Stimulated activated CD8-positive, alpha-beta memory T cell treated with anti-CD3 and anti-CD28 coated beads, Interleukin-12 subunit alpha, Interleukin-12 subunit beta, amount 100 ng/mL, for 24 hours (primary cell): ENCODE data around the gene TESK1.
"Not testable (repeated sequence)": the region's sequence is repeated elsewhere in the genome, so short reads cannot be mapped to it uniquely, and the experiment has no call there.

Experiments
- DNase-seq: peaks from one replicate; pipeline ENCODE4 v3.0.0-alpha.2; 2020; ENCODE audit errors: extremely low read depth

The TESK1 gene

DNA sequence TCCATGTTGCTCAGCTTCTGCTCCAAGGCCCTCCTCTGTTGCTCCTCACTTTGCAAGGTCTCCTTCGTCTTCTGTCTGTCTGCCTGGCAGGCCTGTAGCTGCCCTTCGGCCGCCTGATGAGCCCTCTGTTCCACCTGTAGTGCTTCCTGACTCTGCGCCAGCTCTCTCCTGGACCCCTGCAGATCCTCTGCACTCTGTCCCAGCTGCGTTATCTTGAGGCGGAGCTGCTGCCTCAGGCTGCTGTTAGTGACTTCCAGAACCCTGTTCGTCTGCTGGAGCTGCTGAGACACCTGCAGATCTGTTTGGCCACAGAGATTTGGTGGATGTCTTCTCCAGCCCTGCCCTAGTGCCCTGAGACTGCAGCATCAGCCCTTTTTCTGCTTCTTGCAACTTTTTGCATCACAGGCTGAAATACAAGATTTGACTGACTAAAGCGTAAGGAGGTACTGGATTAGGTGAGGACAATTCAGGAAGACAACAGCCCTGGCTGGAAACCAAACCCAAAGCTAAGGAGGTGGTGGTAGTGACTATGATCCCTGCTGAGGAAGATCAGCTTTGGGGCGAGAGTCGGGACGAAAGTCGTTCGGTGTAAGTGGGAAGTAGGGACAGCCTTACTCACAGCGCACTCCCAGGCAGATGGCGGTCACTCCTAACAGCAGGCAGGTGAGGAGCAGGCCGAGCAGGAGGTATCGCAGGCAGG is 11.1 kb downstream of the TESK1 start:
- no peak for DNase-seq

DNA sequence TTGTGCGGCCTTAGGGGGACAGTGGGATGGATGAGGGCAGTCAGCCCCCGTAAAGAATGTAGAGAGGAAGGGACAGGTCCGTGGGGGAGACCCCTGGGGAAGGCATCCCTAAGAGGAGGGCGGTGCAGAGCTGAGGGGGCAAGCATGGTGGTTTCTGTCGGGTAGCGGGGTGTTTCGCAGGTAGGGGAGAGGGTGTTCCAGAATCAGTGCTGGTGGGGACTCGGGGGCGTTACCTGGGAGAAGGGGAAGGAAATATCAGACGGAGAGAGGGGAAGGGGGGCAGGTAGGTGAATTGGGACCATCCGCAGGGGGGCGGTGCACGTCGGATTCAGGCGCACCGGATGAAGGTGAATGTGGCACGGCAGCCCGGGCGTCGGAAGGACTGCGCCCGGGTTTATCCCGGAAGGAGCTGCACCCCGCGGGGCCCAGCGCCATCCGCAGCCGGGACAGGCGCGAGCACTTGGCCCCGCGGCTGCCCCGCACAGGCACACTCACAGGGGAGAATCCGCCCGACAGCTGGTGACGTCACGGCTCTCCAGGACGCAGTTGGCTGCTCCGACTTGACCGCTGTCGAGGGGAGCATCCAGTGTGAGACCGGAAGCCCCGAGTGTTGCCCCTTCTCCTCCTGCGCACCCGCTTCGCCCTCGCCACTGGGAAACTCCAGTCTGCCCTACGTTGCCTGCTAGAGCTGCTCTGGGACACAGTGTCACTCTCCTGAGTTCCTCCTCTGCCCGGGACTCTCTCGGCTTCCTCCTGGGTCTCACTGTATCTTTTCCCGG is 11.8 kb downstream of the TESK1 start:
- no peak for DNase-seq

DNA sequence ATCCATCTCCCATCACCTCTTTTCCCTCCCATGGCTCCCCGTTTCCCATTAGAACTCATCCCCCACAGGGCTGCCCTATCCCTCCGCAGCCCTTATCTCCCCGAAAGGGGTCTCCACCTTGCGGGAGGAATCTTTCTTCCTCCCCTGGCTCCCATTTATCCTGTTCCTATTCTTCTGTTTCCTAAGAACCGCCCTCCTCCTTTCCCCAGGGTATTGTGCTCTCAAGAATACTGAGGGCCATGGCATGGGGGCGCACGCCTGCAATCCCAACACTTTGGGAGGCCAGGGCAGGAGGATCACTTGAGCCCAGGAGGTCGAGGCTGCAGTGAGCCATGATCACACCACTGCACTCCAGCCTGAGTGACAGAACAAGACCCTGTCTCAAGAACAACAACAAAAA is 12.5 kb downstream of the TESK1 start:
- no peak for DNase-seq

DNA sequence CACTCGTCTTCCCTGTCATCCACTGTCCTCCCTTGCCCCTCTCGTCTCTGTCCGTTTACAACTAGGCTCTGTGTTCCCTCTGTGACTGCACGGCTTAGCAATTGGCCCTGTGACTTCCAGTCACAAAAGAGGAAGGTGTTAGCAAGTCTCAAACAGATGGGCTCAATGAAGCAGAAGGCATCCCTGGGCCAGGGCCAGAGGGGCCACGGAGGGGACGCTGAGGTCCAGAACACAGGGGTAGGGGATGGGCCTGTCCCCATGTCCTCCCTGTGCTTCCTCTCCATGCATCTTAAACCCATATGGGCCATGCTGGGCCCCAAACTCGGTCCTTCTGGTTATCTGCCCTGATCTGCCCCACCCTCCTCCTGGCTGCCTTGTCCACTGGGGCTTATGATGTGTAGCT is 13.3 kb downstream of the TESK1 start, which contains the start of gene CD72:
Gene CD72, minus strand, starts transcription at position 89 of the 403 bp plus-strand sequence. CDS start 110 bp downstream, outside the sequence.
- DNase-seq = no peak

DNA sequence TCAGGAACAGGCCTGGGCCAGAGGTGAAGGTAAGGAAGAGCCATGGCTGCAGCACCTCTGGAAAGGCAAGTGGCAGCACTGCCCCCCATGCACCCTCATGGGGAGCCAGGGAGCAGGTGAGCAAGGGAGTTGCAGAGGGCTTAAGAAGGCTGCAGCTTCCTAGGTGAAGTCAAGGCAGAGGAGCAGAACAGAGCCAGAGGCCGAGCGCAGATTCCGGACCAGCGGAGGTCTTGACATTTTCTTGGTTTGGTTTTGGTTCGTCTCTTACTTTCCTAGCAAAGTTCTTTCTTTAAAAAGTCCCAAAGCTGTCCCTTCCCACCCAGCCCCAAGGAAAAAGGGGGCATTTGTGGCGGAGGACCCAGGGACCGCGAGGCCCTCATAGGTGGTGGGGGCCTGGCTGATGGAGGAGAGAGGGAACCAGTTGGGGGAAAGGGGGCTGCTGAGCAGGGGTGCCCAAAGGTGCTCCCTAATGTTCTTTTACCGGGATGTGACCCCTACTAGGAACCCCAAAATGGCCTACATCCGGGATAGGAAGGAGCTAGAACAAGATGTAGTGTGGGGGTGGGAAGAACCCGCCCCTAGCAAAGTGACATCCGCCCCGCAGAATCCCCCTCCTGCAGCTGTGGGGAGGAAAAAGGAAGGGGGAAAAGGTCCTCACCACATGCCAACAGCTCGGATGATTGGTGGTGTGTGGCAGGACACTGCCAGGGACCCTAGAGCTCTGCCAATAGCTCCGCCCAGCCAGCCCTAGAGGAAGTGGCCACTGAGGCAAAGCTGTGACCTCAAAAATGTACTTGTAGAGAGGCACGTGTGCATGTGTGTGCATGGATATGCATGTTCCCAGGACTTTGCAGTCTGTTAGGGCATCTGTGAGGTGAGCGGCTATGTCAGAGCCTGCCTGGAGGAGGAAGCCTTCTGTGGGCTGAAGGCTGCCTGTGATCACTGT is 14.1 kb downstream of the TESK1 start:
- DNase-seq = no peak

DNA sequence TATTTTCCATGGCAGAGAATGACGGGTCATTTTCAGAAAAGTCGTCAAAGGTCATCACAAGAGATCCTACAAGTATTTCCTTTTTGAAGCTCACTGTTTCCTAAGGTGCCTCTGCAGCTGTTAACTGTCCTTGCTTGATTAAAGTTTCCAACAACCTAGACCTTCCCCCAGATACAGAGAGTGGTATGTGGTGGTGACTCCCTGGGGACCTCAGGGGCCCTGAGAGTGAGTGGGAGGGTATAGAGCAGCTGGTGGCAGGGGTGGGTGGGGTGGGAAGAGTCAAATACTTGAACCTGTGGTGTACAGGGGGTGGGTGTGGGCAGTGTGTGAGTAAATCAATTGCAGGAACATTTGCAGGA is 14.7 kb downstream of the TESK1 start:
- no peak for DNase-seq

DNA sequence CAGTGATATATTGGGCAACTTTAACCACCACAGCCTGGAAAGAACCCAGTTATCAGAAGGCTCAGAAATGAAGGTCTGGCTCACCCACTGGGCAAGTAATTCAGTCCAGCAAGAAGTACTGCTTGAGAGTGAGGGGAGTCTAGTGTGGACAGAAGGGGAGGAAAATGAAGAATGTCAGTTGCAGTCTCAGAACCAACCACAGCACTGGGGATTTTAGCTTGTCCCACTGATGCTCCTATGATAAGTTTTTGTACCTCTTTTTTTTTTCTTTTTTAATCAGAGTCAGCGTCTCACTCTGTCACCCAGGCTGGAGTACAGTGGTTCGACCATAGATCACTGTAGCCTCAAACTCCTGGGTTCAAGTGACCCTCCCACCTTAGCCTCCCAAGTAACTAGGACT is 22.5 kb downstream of the TESK1 start:
- no peak for DNase-seq

DNA sequence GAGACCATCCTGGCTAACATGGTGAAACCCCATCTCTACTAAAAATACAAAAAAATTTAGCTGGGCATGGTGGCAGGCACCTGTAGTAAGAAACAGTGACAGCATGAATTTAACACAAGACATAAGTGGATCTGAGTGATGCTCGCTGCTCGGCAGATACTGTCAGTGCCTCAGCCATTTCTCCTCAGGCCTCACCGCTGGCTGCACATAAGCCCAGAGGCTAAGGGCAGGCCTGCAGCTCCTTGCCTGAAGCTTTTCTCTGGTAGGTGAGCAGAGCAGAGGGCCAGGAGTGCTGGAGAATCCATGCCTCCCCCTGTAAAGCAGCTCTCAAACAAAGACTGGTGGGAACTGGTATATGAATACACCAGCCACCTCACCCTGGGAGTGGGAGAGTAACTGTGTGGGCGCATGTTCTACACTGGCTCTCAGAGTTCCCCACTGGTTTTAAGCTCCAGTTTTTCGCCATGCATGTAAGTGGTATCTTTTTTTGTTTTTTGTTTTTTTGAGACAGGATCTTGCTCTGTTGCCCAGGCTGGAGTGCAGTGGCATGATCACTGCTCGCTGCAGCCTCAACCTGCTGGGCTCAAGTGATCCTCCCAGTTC is 23.4 kb downstream of the TESK1 start:
- DNase-seq = no peak

DNA sequence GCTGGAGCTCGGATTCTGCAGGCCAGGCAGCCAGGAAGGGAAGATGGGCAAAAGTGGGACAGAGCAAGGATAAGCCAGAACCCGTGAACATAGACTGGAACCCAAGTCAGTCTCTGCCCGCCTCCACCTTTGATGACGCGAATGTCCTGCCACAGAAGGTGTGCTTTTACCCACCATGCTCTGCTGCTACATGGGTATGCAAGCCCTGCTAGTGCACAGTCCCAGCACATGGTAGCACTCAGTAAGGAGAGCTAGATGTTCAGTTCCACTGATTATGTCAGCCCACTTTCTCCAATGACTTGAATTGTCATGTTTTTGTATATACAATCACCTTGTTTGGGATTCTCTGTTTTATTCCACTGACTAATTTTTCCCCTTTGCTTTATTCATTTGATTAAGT is 24.5 kb downstream of the TESK1 start:
- DNase-seq = no peak

DNA sequence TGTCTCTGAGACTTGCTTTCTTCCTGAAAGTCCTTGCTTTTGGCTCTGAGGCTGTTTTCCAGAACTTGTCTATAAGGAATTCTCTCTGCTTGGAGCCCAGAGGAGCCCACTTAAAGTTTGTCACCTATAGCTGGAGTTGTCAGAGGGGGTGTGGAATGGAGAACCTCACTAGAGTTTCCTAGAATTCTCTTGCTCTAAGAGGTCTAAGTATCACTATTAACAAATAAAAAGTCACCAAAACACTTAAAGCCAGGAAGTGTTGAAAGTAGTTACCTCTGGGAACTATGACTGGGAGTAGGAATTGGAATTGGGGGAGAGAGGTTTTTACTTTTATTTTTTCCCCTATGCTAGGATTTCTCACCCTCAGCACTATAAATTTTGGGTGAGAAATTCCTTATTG is 30.7 kb downstream of the TESK1 start:
- no peak for DNase-seq

DNA sequence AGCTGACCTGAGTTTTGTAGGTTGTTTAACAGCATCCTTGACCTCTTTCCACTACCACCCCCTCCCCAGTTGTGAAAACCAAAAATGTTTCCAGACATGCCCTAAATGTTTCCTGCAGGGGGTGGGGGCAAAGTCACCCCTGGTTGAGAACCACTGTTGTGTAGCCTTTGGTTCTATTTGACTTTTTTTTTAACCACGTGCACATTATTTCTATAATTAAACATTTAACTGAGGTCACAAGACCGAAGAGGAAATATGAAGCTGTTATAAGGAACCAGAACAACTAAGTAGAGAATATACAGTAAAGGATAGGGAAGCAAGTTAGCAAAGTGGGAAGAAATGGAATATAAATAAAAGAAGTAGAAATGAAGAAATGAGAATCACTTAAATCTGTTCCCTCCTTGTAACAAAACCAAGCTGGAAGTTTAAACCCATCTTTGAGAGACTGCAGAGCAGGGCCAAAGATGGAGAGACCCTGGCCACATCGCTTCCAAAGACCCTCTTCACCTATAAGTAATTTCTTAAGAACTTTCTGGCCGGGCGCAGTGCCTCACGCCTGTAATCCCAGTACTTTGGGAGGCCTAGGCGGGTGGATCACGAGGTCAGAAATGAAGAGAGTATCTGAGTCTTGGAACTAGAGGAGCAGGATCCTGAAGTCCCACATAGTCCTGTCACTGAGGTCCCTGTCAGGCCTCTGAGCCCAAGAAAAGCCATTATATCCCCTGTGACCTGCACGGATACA is 31.2 kb downstream of the TESK1 start:
- no peak for DNase-seq

DNA sequence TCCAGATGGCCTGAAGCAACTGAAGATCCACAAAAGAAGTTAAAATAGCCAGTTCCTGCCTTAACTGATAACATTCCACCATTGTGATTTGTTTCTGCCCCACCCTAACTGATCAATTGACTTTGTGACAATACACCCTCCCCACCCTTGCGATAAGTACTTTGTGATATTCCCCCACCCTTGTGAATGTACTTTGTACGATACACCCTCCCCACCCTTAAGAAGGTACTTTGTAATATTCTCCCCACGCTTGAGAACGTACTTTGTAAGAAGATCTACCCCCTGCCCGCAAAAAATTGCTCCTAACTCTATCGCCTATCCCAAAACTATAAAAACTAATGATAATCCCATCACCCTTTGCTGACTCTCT is 31.8 kb downstream of the TESK1 start:
- DNase-seq = not testable (repeated sequence)

DNA sequence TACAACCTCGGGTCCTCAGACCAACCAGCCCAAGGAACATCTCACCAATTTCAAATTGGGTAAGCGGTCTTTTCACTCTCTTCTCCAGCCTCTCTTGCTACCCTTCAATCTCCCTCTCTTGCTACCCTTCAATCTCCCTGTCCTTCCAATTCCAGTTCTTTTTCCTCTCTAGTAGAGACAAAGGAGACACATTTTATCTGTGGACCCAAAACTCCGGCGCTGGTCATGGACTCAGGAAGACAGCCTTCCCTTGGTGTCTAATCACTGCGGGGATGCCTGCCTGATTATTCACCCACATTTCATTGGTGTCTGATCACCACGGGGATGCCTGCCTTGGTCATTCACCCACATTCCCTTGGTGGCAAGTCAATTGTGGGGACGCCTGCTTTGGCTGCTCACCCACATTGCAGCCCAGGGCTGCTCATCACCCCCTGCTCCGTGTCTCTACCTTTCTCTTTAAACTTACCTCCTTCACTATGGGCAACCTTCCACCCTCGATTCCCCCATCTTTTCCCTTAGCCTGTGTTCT is 32.4 kb downstream of the TESK1 start:
- DNase-seq = not testable (repeated sequence)

DNA sequence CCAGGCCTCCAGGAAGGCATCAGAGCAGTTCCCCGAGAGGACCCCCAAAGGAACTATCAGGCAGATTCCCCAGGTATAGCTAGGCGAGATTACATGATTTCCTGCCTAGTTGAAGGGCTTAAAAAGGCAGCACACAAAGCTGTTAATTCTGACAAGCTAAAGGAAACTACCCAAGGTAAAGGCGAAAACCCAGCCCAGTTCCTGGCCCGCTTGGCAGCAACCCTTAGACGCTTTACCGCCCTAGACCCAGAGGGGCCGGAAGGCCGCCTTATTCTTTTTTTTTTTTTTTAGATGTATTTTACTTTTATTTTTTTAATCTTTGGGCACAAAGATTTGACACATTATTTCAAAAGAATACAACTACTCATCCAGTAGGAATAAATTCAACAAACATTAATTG is 33.7 kb downstream of the TESK1 start:
- DNase-seq = not testable (repeated sequence)

DNA sequence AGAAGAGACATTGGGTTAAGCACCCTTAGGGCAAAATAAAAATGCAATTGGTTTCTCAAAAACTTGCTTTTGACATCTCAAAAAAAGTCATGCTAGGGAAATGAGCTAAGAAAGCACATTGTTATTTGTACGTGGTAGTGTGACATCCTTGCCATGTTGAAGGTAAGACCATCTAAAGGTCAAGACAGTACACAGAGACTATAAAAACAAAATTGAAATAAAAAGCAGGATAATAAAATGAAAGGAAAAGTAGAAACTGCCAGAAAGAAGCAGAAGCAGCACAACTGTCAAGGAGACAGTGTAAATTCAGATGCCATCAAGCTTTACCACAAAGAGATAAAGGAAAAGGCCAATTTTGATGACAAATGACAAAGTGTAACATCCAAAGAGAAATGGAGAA is 34.2 kb downstream of the TESK1 start:
- DNase-seq = not testable (repeated sequence)

DNA sequence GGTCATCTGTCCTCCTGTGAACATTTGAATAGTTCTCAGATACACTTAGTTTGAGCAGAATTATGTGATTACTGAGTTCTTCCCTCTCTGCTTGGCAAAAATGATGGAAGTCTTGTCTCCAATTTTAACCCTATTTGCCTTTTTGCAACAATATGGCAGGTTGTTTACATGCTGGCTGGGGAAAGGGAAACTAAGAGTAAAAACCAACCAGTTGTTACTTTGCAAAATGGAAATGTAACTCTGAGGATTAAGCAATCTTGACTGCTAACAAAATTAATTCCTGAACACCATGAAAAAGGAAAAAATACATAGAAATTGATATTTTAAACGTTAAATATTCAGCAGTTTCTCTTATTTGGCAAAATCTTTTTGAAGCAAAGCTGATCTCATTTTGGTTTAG is 34.6 kb downstream of the TESK1 start:
- no peak for DNase-seq

DNA sequence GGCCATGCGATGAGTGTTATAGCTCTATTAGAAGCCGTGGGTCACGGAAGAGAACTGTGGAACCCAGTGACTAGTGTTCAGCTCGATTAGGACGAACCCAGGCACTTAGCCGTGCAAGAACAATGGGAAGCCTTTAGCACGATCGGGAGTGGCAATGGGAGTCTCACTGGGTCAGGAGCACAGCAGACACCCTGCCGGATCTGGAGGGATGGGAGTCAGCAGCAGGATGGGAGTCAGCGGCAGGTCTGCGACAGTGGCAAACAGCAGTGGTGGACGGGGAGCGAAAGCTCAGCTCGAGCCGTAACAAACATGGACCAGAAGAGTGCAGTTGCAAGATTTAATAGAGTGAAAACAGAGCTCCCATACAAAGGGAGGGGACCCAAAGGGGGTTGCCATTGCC is 35.4 kb downstream of the TESK1 start:
- not testable (repeated sequence) for DNase-seq

DNA sequence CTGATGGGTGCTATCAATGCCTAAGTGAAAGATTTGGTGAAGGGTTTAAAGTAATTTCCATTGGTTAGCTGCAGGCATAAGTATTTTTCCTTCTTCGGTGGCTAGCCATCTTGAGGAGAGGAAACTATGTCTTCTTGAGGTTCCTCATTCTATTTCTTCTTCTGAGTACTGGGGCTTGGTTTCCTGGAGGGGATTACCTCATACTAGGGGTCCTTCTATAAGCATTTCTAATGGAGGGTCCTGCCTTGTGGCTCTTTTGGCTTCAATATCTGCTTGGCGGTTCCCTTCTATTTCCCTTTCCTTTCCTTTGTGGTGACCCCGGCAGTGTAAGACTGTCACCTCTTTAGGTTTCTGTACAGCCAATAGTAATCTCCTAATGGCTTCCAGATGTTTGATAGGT is 36.4 kb downstream of the TESK1 start:
- not testable (repeated sequence) for DNase-seq

DNA sequence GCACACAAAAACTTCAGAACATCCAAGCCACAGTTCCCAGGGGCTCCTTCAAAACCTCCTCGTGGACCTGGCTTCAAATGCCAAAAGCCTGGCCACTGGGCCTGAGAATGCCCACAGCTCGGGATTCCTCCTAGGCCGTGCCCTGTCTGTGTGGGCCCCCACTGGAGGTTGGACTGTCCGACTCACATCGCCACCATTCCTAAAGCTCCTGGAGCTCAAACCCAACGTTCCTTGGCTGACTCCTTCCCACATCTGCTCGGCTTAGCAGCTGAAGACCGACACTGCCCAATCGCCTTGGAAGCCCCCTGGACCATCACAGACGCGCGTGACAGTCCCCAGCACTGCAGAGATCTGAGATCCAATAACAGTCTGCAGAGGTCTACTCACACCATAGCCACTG is 38.0 kb downstream of the TESK1 start:
- no peak for DNase-seq

DNA sequence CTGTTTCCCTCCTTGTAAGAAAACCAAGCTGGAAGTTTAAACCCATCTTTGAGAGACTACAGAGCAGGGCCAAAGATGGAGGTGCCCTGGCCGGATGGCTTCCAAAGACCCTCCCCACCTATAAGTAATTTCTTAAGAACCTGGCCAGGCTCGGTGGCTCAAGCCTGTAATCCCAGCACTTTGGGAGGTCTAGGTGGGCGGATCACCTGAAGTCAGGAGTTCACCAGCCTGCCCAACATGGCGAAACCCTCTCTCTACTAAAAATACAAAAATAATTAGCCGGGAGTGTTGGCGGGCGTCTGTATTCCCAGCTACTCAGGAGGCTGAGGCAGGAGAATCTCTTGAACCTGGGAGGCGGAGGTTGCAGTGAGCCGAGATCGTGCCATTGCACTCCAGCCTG is 40.7 kb downstream of the TESK1 start:
- DNase-seq = not testable (repeated sequence)

DNA sequence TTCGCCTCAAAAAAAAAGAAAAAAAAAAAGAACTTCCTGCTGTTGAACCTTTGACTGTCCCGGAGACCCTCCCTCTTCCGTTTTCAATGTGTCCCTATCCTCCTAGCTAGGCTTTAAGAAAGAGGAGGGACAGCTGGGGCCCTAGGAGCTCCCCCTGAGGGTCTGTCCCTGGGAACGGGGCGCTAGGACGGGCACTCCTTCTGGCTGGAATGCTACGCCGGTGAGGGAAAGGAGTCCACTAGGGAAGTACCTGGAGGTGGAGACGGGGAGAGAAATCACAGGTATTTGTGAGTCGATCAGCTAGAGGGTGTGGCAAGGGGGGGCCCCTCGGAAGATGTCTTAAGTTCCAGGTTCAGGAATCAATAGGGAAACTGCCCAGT is 41.1 kb downstream of the TESK1 start:
- no peak for DNase-seq
